ENCODE data around the gene COL9A1.

COL9A1 gene

DNA sequence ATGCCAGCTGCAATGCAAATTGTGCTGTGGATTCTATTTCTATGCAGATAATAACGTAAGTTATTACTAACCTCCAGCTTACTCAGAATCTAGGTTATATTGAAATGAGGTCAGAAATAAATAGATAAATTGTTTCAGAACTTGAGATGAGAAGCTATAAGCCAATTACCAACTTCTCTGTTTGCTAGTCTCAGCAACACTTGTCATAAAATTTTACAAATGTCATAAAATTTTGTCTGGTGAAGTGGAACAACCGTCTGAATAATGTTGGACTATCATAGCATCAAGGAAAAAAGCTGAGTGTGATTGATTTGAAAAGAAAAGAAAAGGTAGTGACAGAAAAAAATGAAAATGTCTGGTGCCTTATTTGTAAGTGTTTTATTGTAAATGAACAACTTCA lies 36.7 kb downstream of the COL9A1 start:
- ChIA-PET POLR2A (no interaction called here), CTCF (interaction anchor here (1.2 kb wide), 1 partner anchor 45 kb away, joined by 5 read pairs; no protein-coding TSS in a partner anchor)

GRCh38 chr6:70264306-70264705 lies 38.6 kb downstream of the COL9A1 start:
- TF ChIP-seq BHLHE40 (IDR thresholded peaks at IDR 0.05; ENCODE audit: borderline replicate concordance): no peak
- no peak for TF ChIP-seq FOXM1 (IDR thresholded peaks at IDR 0.05; ENCODE audit: borderline replicate concordance)
- TF ChIP-seq ARNT (IDR thresholded peaks at IDR 0.05): no peak
- no peak for TF ChIP-seq CTBP1 (IDR thresholded peaks at IDR 0.05; ENCODE audit: borderline replicate concordance)
- no peak for TF ChIP-seq L3MBTL2 (conservative IDR thresholded peaks at IDR 0.05)
- no peak for TF ChIP-seq FOXA1 (IDR thresholded peaks at IDR 0.05)
- no peak for TF ChIP-seq NFRKB (IDR thresholded peaks at IDR 0.05)
- no peak for TF ChIP-seq FOXK2 (IDR thresholded peaks at IDR 0.05)
- TF ChIP-seq LEF1 (IDR thresholded peaks at IDR 0.05; ENCODE audit: borderline replicate concordance): no peak
- TF ChIP-seq SP1 (IDR thresholded peaks at IDR 0.05): no peak
- TF ChIP-seq, protein P1, sequence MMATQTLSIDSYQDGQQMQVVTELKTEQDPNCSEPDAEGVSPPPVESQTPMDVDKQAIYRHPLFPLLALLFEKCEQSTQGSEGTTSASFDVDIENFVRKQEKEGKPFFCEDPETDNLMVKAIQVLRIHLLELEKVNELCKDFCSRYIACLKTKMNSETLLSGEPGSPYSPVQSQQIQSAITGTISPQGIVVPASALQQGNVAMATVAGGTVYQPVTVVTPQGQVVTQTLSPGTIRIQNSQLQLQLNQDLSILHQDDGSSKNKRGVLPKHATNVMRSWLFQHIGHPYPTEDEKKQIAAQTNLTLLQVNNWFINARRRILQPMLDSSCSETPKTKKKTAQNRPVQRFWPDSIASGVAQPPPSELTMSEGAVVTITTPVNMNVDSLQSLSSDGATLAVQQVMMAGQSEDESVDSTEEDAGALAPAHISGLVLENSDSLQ (IDR thresholded peaks at IDR 0.05): no peak
- no peak for TF ChIP-seq HDGF (IDR thresholded peaks at IDR 0.05; ENCODE audit: borderline replicate concordance)
- no peak for TF ChIP-seq TARDBP (IDR thresholded peaks at IDR 0.05)
- TF ChIP-seq ZNF384 (IDR thresholded peaks at IDR 0.05): no peak
- no peak for TF ChIP-seq SUZ12 (IDR thresholded peaks at IDR 0.05)
- no peak for TF ChIP-seq ELF4 (IDR thresholded peaks at IDR 0.05)
- DNase-seq (ENCODE audit: extremely low spot score): no peak
- ChIA-PET POLR2A (no interaction called here), CTCF (no interaction called here)

More for the DNA sequence above, 36.7 kb downstream of the COL9A1 start:
- no peak for DNase-seq (ENCODE audit: extremely low spot score)
- TF ChIP-seq BHLHE40 (IDR thresholded peaks at IDR 0.05; ENCODE audit: borderline replicate concordance) (no peak), TARDBP (IDR thresholded peaks at IDR 0.05) (no peak), ELF4 (IDR thresholded peaks at IDR 0.05) (no peak), CTBP1 (IDR thresholded peaks at IDR 0.05; ENCODE audit: borderline replicate concordance) (no peak)

DNA sequence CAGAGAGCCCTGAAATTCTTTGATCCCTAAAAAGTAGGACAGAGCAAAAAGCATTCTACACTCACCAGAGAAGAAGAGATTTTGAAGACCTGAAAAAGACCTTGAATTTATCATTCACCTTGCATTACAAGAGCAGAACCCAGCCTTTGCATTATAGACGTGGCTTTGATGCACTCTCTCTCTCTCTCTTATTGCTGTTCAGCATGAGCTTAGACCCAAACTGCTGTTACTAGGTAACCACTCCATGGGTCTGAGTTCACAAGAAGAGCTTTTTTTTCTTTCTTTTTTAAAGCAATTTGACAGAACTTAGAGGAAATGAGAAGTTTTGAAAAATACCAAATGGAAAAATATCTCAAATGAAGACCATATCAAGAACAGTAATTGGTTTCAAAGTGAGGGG lies 44.4 kb downstream of the COL9A1 start:
- POLR2A ChIA-PET: no interaction called here
- CTCF ChIA-PET: no interaction called here
- DNase-seq (ENCODE audit: extremely low spot score): no peak
- TF ChIP-seq HDGF (IDR thresholded peaks at IDR 0.05; ENCODE audit: borderline replicate concordance) (no peak), BHLHE40 (IDR thresholded peaks at IDR 0.05; ENCODE audit: borderline replicate concordance) (no peak), L3MBTL2 (conservative IDR thresholded peaks at IDR 0.05) (no peak), TARDBP (IDR thresholded peaks at IDR 0.05) (no peak), LEF1 (IDR thresholded peaks at IDR 0.05; ENCODE audit: borderline replicate concordance) (no peak), ZNF384 (IDR thresholded peaks at IDR 0.05) (no peak), SUZ12 (IDR thresholded peaks at IDR 0.05) (no peak), NFRKB (IDR thresholded peaks at IDR 0.05) (no peak), ARNT (IDR thresholded peaks at IDR 0.05) (no peak), FOXM1 (IDR thresholded peaks at IDR 0.05; ENCODE audit: borderline replicate concordance) (no peak), CTBP1 (IDR thresholded peaks at IDR 0.05; ENCODE audit: borderline replicate concordance) (no peak), FOXA1 (IDR thresholded peaks at IDR 0.05) (no peak), FOXK2 (IDR thresholded peaks at IDR 0.05) (no peak), ELF4 (IDR thresholded peaks at IDR 0.05) (no peak), SP1 (IDR thresholded peaks at IDR 0.05) (no peak)
- TF ChIP-seq, protein P1 (IDR thresholded peaks at IDR 0.05): no peak

DNA sequence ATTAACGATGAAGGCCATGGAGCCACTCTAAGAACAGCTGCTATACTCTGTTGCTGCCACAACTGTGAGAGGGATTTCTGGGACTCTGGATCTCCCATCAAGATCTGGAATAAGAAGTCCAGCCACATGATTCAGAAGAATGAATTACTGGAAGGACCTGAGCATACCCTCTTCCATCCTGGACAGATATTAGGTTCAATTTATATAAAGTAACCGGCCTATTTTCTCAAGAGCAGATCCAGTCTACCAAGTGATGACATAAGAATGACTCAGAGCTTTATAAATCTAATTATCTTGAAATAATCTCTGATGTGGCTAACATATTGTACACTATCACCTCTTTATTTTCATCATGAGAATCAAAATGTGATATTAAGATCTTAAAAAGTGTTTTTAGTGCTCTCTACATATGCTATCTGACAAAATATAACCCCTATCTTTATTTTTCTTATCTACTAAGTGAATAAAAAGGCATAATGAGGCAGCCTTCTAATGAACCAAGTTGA lies 45.1 kb downstream of the COL9A1 start:
- POLR2A ChIA-PET: no interaction called here
- no peak for TF ChIP-seq NFRKB (IDR thresholded peaks at IDR 0.05)
- no peak for TF ChIP-seq ARNT (IDR thresholded peaks at IDR 0.05)
- no peak for TF ChIP-seq TARDBP (IDR thresholded peaks at IDR 0.05)
- TF ChIP-seq, protein P1 (IDR thresholded peaks at IDR 0.05): no peak
- no peak for TF ChIP-seq ELF4 (IDR thresholded peaks at IDR 0.05)
- TF ChIP-seq CTBP1 (IDR thresholded peaks at IDR 0.05; ENCODE audit: borderline replicate concordance): no peak
- TF ChIP-seq FOXA1 (IDR thresholded peaks at IDR 0.05): no peak
- TF ChIP-seq FOXK2 (IDR thresholded peaks at IDR 0.05): no peak
- no peak for TF ChIP-seq L3MBTL2 (conservative IDR thresholded peaks at IDR 0.05)
- no peak for TF ChIP-seq FOXM1 (IDR thresholded peaks at IDR 0.05; ENCODE audit: borderline replicate concordance)
- TF ChIP-seq ZNF384 (IDR thresholded peaks at IDR 0.05): no peak
- no peak for TF ChIP-seq HDGF (IDR thresholded peaks at IDR 0.05; ENCODE audit: borderline replicate concordance)
- no peak for TF ChIP-seq SUZ12 (IDR thresholded peaks at IDR 0.05)
- TF ChIP-seq BHLHE40 (IDR thresholded peaks at IDR 0.05; ENCODE audit: borderline replicate concordance): no peak
- TF ChIP-seq SP1 (IDR thresholded peaks at IDR 0.05): no peak

GRCh38 chr6:70254784-70255183 lies 48.1 kb downstream of the COL9A1 start:
- ChIA-PET POLR2A (no interaction called here), CTCF (no interaction called here)
- no peak for DNase-seq (ENCODE audit: extremely low spot score)
- TF ChIP-seq FOXM1 (IDR thresholded peaks at IDR 0.05; ENCODE audit: borderline replicate concordance) (no peak), FOXA1 (IDR thresholded peaks at IDR 0.05) (no peak), BHLHE40 (IDR thresholded peaks at IDR 0.05; ENCODE audit: borderline replicate concordance) (no peak), CTBP1 (IDR thresholded peaks at IDR 0.05; ENCODE audit: borderline replicate concordance) (no peak), ZNF384 (IDR thresholded peaks at IDR 0.05) (no peak), ELF4 (IDR thresholded peaks at IDR 0.05) (no peak), LEF1 (IDR thresholded peaks at IDR 0.05; ENCODE audit: borderline replicate concordance) (no peak), SUZ12 (IDR thresholded peaks at IDR 0.05) (no peak), FOXK2 (IDR thresholded peaks at IDR 0.05) (no peak), SP1 (IDR thresholded peaks at IDR 0.05) (no peak), ARNT (IDR thresholded peaks at IDR 0.05) (no peak), HDGF (IDR thresholded peaks at IDR 0.05; ENCODE audit: borderline replicate concordance) (no peak), L3MBTL2 (conservative IDR thresholded peaks at IDR 0.05) (no peak), TARDBP (IDR thresholded peaks at IDR 0.05) (no peak), NFRKB (IDR thresholded peaks at IDR 0.05) (no peak)
- TF ChIP-seq, protein P1 (IDR thresholded peaks at IDR 0.05): no peak

More for the DNA sequence above, 45.1 kb downstream of the COL9A1 start:
- CTCF ChIA-PET: no interaction called here
- DNase-seq (ENCODE audit: extremely low spot score): no peak

Data from HEK293T (cell line).